ENCODE data around the gene GPAT3.

GRCh38 chr4:83490876-83491450 is 44.9 kb upstream of the GPAT3 start:
- TF ChIP-seq POLR2AphosphoS5 (IDR thresholded peaks at IDR 0.05) (no peak), CTCF (IDR thresholded peaks at IDR 0.05) (peak; percentile 16 to 53 (median 44))

Measured in upper lobe of left lung (tissue), 4 donors.